Measurements from ENCODE around the gene VSIG10L2.

GRCh38 chr11:125931668-125932067 lies 14.2 kb upstream of the VSIG10L2 start:
- TF ChIP-seq POLR2A (IDR thresholded peaks at IDR 0.05): no peak
- TF ChIP-seq, protein P1, sequence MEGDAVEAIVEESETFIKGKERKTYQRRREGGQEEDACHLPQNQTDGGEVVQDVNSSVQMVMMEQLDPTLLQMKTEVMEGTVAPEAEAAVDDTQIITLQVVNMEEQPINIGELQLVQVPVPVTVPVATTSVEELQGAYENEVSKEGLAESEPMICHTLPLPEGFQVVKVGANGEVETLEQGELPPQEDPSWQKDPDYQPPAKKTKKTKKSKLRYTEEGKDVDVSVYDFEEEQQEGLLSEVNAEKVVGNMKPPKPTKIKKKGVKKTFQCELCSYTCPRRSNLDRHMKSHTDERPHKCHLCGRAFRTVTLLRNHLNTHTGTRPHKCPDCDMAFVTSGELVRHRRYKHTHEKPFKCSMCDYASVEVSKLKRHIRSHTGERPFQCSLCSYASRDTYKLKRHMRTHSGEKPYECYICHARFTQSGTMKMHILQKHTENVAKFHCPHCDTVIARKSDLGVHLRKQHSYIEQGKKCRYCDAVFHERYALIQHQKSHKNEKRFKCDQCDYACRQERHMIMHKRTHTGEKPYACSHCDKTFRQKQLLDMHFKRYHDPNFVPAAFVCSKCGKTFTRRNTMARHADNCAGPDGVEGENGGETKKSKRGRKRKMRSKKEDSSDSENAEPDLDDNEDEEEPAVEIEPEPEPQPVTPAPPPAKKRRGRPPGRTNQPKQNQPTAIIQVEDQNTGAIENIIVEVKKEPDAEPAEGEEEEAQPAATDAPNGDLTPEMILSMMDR (IDR thresholded peaks at IDR 0.05): no peak
